Stomach (tissue), 9 donors: ENCODE measurements around the gene FAM3D. TPM values are rescaled to one million over a fixed set of nuclear protein-coding genes. Genes with fewer than 3 reads are reported as not detected.
A peak's percentile ranks its signal among the peaks of the same experiment; 100 is the strongest.

Source experiments
- DNase-seq, 2 donors: peaks; one replicate each; pipeline versions ENCODE4 v3.0.0 to v3.0.0-alpha.2; 2013 to 2019
- H3K27ac ChIP-seq, 5 donors: fragments of 200-600 bp in 4 of 5; sonication (generic) in 4 of 5; one replicate each; pipeline ENCODE4 v1.5.1; 2013 to 2019; ENCODE audit warnings: mild to moderate bottlenecking in 1 of 5, moderate library complexity in 1 of 5
- H3K27me3 ChIP-seq, 3 donors: fragments of 200-600 bp; sonication (generic); one replicate each; pipeline ENCODE4 v1.5.1; 2017 to 2019; ENCODE audit warnings: mixed run types in 1 of 3
- H3K36me3 ChIP-seq, 4 donors: fragments of 200-600 bp; sonication (generic); 1 replicate in 3 of 4; 2 replicates in 1 of 4; pipeline ENCODE4 v1.5.1; 2016 to 2019
- H3K4me1 ChIP-seq, 4 donors: fragments of 200-600 bp; sonication (generic); one replicate each; pipeline ENCODE4 v1.5.1; 2016 to 2019
- H3K4me3 ChIP-seq, 4 donors: fragments of 200-600 bp; sonication (generic) in 3 of 4; one replicate each; pipeline ENCODE4 v1.5.1; 2016 to 2019; ENCODE audit warnings: mild to moderate bottlenecking in 1 of 4
- H3K9me3 ChIP-seq, 4 donors: fragments of 200-600 bp; sonication (generic); one replicate each; pipeline ENCODE4 v1.5.1; 2016 to 2019
- CTCF ChIP-seq, 7 experiments: fragments of 450-650 bp in 4 of 7; fragments of 200-600 bp in 3 of 7; sonication (generic) in 3 of 7; IDR thresholded peaks; one replicate each; pipeline ENCODE4 v1.5.1; 2016 to 2019; ENCODE audit warnings: antibody characterized with exemption in 7 of 7, control low read depth in 2 of 7, mild to moderate bottlenecking in 1 of 7
- EP300 ChIP-seq: sonication (generic); formaldehyde crosslinking; IDR thresholded peaks from one replicate; pipeline ENCODE4 v1.6.1; 2017; ENCODE audit warnings: antibody characterized with exemption
- POLR2A ChIP-seq, 4 donors: fragments of 450-650 bp; IDR thresholded peaks; one replicate each; pipeline ENCODE4 v1.6.1; 2016; ENCODE audit warnings: antibody characterized with exemption in 4 of 4, control low read depth in 2 of 4, mild to moderate bottlenecking in 1 of 4, moderate library complexity in 1 of 4
- POLR2AphosphoS5 ChIP-seq, 3 donors: sonication (generic); formaldehyde crosslinking; IDR thresholded peaks; one replicate each; pipeline ENCODE4 v1.6.1; 2016; ENCODE audit warnings: antibody characterized with exemption in 3 of 3
- WGBS, 5 donors: extraction: QIAGEN DNeasy Blood & Tissue Kit in 3 of 5; methylation state at CpG; one replicate each; pipeline versions ENCODE4 v1.1.5 to v1.1.7; 2013 to 2018; 5-methylcytosine and 5-hydroxymethylcytosine counted together
- intact Hi-C: fragments of 100-400 bp; cut with DNase I; formaldehyde crosslinking; loops from one replicate; pipeline ENCODE4 v1.15.1; 2023; ENCODE audit warnings: low total_unique reads
- polyA plus RNA-seq, 3 donors: library from polyadenylated mRNA; stranded (reverse); fragments of 200-250 nt; gene quantifications; one replicate each; pipeline ENCODE4 v1.2.3, GENCODE V29; 2013
- total RNA-seq, 5 donors: library from RNA; depleted of rRNA; stranded (reverse); fragments of >200 nt; gene quantifications; one replicate each; pipeline versions ENCODE4 v1.1.0 to v1.2.3, GENCODE V29; 2014 to 2016
- donor health status: healthy with polysubstance abuse.
- donor health status: Bipolar disorder and iron deficiency.
- donor health status: healthy.

The FAM3D gene
- total and polyA plus RNA-seq, 8 donors = 7.6 to 581 (median 39.1) TPM

DNA sequence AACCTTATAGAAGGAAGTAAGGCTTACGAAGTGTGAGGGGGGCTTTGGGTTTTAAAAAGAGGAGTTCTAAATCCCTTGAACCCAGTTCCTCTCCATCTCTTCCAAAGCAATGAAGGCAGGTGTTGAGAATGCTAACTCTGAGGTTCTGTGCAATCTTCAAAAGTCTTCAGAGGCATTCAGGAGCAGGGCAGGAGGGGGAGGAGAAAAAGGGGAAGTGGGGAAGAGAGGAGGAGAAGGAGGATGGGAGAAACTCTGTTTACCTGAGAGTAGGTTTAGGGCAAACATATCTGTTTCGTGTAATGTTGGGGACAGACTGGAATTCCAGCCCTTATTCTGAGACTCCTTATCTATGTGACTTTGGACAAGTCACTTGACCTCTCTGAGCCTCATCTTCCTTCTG, 36.9 kb downstream of the FAM3D start:
- intact Hi-C loops = loop anchor here (5.0 kb wide), 1 partner anchor 57 kb away; no protein-coding TSS in a partner anchor
- 77 to 90% (median 79%) methylated on average over 2 of the region's 2 CpGs for WGBS, 5 donors

GRCh38 chr3:58628823-58629562, 37.6 kb downstream of the FAM3D start:
- 35 to 54% (median 42%) methylated on average over 13 of the region's 13 CpGs for WGBS, 5 donors

More for the DNA sequence above, 36.9 kb downstream of the FAM3D start:
- peak overlapping the region in 4 of 5 donors; percentile 7 to 74 (median 70) for H3K27ac ChIP-seq
- DNase-seq = no peak
- H3K4me1 ChIP-seq = peaks cover 16 to 38% (median 35%) of the 10 kb centered on the region in 4 donors
- H3K36me3 ChIP-seq = peaks cover 0 to 13% (median 4%) of the 10 kb centered on the region in 4 donors
- no peak overlapping the region for H3K4me3 ChIP-seq
- TF ChIP-seq POLR2AphosphoS5 (IDR thresholded peaks at IDR 0.05) (no peak), CTCF (IDR thresholded peaks at IDR 0.05) (no peak), POLR2A (IDR thresholded peaks at IDR 0.05) (no peak), EP300 (no peak)
- H3K9me3 ChIP-seq = no peaks in the 10 kb centered on the region
- no peaks in the 10 kb centered on the region for H3K27me3 ChIP-seq

DNA sequence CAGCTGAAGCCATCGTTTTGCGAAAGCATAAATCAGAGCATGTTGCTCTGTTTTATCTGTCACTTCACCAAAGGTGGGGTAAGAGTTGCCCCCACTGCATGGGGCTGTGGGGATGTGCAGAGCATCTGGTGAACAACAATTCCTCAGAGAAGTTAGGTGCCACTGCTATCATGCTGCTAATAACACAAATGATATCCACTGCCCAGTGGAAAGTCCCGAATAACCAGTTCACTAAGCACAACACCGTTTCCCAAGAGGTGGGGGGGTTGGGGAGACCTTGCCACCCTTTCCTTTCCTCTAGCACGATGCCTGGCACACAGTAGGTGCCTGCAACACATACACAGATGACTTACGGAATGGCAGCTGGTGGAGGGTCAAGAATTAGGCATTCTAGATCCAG, 38.6 kb downstream of the FAM3D start:
- Histone ChIP-seq H3K4me3 (no peak overlapping the region), H3K9me3 (no peaks in the 10 kb centered on the region), H3K27me3 (no peaks in the 10 kb centered on the region), H3K36me3 (peaks cover 0 to under 1% (median 0%) of the 10 kb centered on the region in 4 donors), H3K27ac (peak overlapping the region in 4 of 5 donors; percentile 31 to 74 (median 70)), H3K4me1 (peaks cover 16 to 51% (median 35%) of the 10 kb centered on the region in 4 donors)
- 46 to 65% (median 49%) methylated on average over 6 of the region's 6 CpGs for WGBS, 5 donors
- no peak for DNase-seq
- intact Hi-C loops = loop anchor here (5.0 kb wide), 1 partner anchor 56 kb away; no protein-coding TSS in a partner anchor
- TF ChIP-seq POLR2AphosphoS5 (IDR thresholded peaks at IDR 0.05) (no peak), EP300 (no peak), CTCF (IDR thresholded peaks at IDR 0.05) (no peak), POLR2A (IDR thresholded peaks at IDR 0.05) (no peak)

More at GRCh38 chr3:58628823-58629562, 37.6 kb downstream of the FAM3D start:
- peak in 1 of 2 donors; percentile 91 for DNase-seq
- peaks cover 16 to 40% (median 35%) of the 10 kb centered on the region in 4 donors for H3K4me1 ChIP-seq
- no peaks in the 10 kb centered on the region for H3K27me3 ChIP-seq
- intact Hi-C loops = loop anchor here (5.0 kb wide), 1 partner anchor 57 kb away; no protein-coding TSS in a partner anchor
- H3K36me3 ChIP-seq = peaks cover 0 to 8% (median 4%) of the 10 kb centered on the region in 4 donors
- no peak for TF ChIP-seq EP300
- TF ChIP-seq POLR2AphosphoS5 (IDR thresholded peaks at IDR 0.05) = peak in 2 of 3 donors; percentile 19 to 21
- no peaks in the 10 kb centered on the region for H3K9me3 ChIP-seq
- peak overlapping the region; percentile 31 to 74 (median 68) for H3K27ac ChIP-seq
- H3K4me3 ChIP-seq = no peak overlapping the region

GRCh38 chr3:58627570-58627885, 39.0 kb downstream of the FAM3D start:
- peak; percentile 61 to 70 for DNase-seq
- WGBS, 5 donors = 12 to 29% (median 18%) methylated on average over 3 of the region's 3 CpGs
- Histone ChIP-seq H3K4me3 (no peak overlapping the region), H3K36me3 (no peaks in the 10 kb centered on the region), H3K4me1 (peaks cover 16 to 53% (median 35%) of the 10 kb centered on the region in 4 donors), H3K27ac (peak overlapping the region in 3 of 5 donors; percentile 68 to 74 (median 72)), H3K9me3 (no peaks in the 10 kb centered on the region), H3K27me3 (no peaks in the 10 kb centered on the region)
- TF ChIP-seq POLR2AphosphoS5 (IDR thresholded peaks at IDR 0.05) (no peak), CTCF (IDR thresholded peaks at IDR 0.05) (no peak), EP300 (no peak), POLR2A (IDR thresholded peaks at IDR 0.05) (no peak)
- intact Hi-C loops = loop anchor here (5.0 kb wide), 1 partner anchor 55 kb away; no protein-coding TSS in a partner anchor
